ENCODE data around the gene BRME1.

- TF ChIP-seq, protein P1, sequence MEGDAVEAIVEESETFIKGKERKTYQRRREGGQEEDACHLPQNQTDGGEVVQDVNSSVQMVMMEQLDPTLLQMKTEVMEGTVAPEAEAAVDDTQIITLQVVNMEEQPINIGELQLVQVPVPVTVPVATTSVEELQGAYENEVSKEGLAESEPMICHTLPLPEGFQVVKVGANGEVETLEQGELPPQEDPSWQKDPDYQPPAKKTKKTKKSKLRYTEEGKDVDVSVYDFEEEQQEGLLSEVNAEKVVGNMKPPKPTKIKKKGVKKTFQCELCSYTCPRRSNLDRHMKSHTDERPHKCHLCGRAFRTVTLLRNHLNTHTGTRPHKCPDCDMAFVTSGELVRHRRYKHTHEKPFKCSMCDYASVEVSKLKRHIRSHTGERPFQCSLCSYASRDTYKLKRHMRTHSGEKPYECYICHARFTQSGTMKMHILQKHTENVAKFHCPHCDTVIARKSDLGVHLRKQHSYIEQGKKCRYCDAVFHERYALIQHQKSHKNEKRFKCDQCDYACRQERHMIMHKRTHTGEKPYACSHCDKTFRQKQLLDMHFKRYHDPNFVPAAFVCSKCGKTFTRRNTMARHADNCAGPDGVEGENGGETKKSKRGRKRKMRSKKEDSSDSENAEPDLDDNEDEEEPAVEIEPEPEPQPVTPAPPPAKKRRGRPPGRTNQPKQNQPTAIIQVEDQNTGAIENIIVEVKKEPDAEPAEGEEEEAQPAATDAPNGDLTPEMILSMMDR (IDR thresholded peaks at IDR 0.05 in 2 of 3, conservative IDR thresholded peaks at IDR 0.05 in 1 of 3; ENCODE audit: borderline replicate concordance in 1 of 3, insufficient read depth in 1 of 3, low read depth in 2 of 3, low read length in 2 of 3), result 0 out of 6 replicates have a peak, but pooled peaks of 1 of the 3 experiments have one; percentile 3
- TF ChIP-seq POLR2A (IDR thresholded peaks at IDR 0.05; ENCODE audit: borderline replicate concordance, extremely low read depth, insufficient read depth, insufficient read length), result no peak
- TF ChIP-seq ZFX (IDR thresholded peaks at IDR 0.05), result 0 out of 2 replicates have a peak, but pooled peaks have one; percentile 1
Observed at GRCh38 chr19:13839130-13839937, 66.6 kb downstream of the BRME1 start.
